H1 (cell line): ENCODE measurements around the gene EXOSC1. TPM values are rescaled to one million over a fixed set of nuclear protein-coding genes. Genes with fewer than 3 reads are reported as not detected.

ENCODE experiments used
- CEBPB ChIP-seq: IDR thresholded peaks from 2 replicates; pipeline ENCODE4 v1.6.1; 2012; ENCODE audit warnings: low read depth, low read length
- CHD1 ChIP-seq: IDR thresholded peaks from 2 replicates; pipeline ENCODE4 v1.6.1; 2012; ENCODE audit warnings: low read depth, low read length, improper control_type of control experiment
- GABPA ChIP-seq: IDR thresholded peaks from 2 replicates; pipeline ENCODE4 v1.6.1; 2011; ENCODE audit warnings: mild to moderate bottlenecking, low read length, moderate library complexity, borderline replicate concordance; ENCODE audit not compliant: insufficient read depth
- HDAC2 ChIP-seq, 2 experiments: fragments of 300-600 bp in 1 of 2; sonication (generic) in 1 of 2; IDR thresholded peaks; 2 replicates each; pipeline ENCODE4 v1.6.1; 2011 to 2012; ENCODE audit warnings: low read depth in 2 of 2, low read length in 2 of 2, mild to moderate bottlenecking in 2 of 2, moderate library complexity in 2 of 2, borderline replicate concordance in 1 of 2, inconsistent platforms in 1 of 2
- JUN ChIP-seq: IDR thresholded peaks from 2 replicates; pipeline ENCODE4 v1.6.1; 2011; ENCODE audit warnings: low read depth, mild to moderate bottlenecking, improper control_type of control experiment, low read length
- PHF8 ChIP-seq: fragments of 200-600 bp; sonication (generic); conservative IDR thresholded peaks from 2 replicates; pipeline ENCODE4 v1.7.1; 2012; ENCODE audit warnings: low read depth, mild to moderate bottlenecking, inconsistent platforms, low read length, moderate library complexity
- SIN3A ChIP-seq, 2 experiments: IDR thresholded peaks in 1 of 2; conservative IDR thresholded peaks in 1 of 2; 2 replicates each; pipeline ENCODE4 v1.6.1; 2011 to 2012; ENCODE audit warnings: low read length in 2 of 2, improper control_type of control experiment in 1 of 2, low read depth in 1 of 2, mild to moderate bottlenecking in 1 of 2
- SIRT6 ChIP-seq: IDR thresholded peaks from one replicate; pipeline ENCODE4 v1.7.1; 2012; ENCODE audit warnings: low read length, inconsistent platforms
- SP4 ChIP-seq: IDR thresholded peaks from 2 replicates; pipeline ENCODE4 v1.6.1; 2012; ENCODE audit warnings: low read length, inconsistent platforms
- TCF12 ChIP-seq: IDR thresholded peaks from 2 replicates; pipeline ENCODE4 v1.6.1; 2011; ENCODE audit warnings: low read depth, mild to moderate bottlenecking, low read length
- polyA plus RNA-seq, 7 experiments: library from polyadenylated mRNA; depleted of rRNA in 3 of 7; stranded (reverse) in 5 of 7; unstranded in 2 of 7; fragments of >200 nt in 5 of 7; fragments of 200-250 nt in 2 of 7; gene quantifications; 1 replicate in 5 of 7; 2 replicates in 1 of 7; 4 replicates in 1 of 7; pipeline versions ENCODE4 v1.2.1 to v1.2.3, GENCODE V29; 2011 to 2013; ENCODE audit warnings: missing spikeins in 2 of 7, mixed read lengths in 2 of 7
- total RNA-seq: library from RNA; stranded (reverse); fragmentation: NEBNext Ultra II Directional; extraction: Animal tissue kit (Norgen Biotek cat#: 25700); gene quantifications from 2 replicates; pipeline ENCODE4 v1.2.1, GENCODE V29; 2021
- TF ChIP-seq, protein P1 (sequence below): fragments of 300-600 bp; sonication (generic); IDR thresholded peaks from 2 replicates; pipeline ENCODE4 v1.7.1; 2012; ENCODE audit warnings: low read length, moderate library complexity, mild to moderate bottlenecking, inconsistent platforms; ENCODE audit not compliant: insufficient replicate concordance

EXOSC1 gene
- total and polyA plus RNA-seq, 2 of the 8 experiments (the other 6 are each of a cell fraction or from before 2014, with no cell fraction given) = 52.1 to 68.1 TPM

DNA sequence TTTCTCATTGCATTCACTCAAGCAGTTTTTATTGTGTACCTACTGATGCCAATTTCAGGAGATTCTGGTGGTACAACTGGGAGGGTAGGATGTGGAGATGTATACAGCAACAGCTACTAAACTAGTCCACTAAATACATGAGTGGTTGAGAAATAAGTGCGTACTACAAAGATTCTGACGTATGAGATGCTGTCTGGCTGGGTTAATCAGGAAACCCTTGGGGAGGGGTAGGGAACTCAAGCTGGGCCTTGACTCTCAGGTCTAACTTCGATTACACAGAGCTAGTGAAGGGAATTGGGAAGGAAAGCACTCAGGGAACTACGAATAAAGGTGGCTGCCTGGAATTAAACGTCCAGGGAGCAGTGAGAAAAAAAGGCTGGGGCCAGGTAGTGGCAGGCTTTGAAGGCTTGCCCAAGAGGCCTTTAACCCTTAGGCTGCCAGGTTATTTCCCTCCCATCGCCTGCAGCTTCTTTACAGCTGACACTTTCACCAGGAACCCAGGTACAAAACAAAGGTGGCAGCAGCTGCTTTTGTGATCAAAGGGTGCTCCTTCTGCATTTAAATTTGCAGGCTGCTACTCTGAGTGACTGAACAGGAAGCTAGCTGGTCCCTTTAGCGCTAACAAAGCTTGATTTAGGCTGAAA, 49.2 kb upstream of the EXOSC1 start (continued):
- TF ChIP-seq, protein P1, sequence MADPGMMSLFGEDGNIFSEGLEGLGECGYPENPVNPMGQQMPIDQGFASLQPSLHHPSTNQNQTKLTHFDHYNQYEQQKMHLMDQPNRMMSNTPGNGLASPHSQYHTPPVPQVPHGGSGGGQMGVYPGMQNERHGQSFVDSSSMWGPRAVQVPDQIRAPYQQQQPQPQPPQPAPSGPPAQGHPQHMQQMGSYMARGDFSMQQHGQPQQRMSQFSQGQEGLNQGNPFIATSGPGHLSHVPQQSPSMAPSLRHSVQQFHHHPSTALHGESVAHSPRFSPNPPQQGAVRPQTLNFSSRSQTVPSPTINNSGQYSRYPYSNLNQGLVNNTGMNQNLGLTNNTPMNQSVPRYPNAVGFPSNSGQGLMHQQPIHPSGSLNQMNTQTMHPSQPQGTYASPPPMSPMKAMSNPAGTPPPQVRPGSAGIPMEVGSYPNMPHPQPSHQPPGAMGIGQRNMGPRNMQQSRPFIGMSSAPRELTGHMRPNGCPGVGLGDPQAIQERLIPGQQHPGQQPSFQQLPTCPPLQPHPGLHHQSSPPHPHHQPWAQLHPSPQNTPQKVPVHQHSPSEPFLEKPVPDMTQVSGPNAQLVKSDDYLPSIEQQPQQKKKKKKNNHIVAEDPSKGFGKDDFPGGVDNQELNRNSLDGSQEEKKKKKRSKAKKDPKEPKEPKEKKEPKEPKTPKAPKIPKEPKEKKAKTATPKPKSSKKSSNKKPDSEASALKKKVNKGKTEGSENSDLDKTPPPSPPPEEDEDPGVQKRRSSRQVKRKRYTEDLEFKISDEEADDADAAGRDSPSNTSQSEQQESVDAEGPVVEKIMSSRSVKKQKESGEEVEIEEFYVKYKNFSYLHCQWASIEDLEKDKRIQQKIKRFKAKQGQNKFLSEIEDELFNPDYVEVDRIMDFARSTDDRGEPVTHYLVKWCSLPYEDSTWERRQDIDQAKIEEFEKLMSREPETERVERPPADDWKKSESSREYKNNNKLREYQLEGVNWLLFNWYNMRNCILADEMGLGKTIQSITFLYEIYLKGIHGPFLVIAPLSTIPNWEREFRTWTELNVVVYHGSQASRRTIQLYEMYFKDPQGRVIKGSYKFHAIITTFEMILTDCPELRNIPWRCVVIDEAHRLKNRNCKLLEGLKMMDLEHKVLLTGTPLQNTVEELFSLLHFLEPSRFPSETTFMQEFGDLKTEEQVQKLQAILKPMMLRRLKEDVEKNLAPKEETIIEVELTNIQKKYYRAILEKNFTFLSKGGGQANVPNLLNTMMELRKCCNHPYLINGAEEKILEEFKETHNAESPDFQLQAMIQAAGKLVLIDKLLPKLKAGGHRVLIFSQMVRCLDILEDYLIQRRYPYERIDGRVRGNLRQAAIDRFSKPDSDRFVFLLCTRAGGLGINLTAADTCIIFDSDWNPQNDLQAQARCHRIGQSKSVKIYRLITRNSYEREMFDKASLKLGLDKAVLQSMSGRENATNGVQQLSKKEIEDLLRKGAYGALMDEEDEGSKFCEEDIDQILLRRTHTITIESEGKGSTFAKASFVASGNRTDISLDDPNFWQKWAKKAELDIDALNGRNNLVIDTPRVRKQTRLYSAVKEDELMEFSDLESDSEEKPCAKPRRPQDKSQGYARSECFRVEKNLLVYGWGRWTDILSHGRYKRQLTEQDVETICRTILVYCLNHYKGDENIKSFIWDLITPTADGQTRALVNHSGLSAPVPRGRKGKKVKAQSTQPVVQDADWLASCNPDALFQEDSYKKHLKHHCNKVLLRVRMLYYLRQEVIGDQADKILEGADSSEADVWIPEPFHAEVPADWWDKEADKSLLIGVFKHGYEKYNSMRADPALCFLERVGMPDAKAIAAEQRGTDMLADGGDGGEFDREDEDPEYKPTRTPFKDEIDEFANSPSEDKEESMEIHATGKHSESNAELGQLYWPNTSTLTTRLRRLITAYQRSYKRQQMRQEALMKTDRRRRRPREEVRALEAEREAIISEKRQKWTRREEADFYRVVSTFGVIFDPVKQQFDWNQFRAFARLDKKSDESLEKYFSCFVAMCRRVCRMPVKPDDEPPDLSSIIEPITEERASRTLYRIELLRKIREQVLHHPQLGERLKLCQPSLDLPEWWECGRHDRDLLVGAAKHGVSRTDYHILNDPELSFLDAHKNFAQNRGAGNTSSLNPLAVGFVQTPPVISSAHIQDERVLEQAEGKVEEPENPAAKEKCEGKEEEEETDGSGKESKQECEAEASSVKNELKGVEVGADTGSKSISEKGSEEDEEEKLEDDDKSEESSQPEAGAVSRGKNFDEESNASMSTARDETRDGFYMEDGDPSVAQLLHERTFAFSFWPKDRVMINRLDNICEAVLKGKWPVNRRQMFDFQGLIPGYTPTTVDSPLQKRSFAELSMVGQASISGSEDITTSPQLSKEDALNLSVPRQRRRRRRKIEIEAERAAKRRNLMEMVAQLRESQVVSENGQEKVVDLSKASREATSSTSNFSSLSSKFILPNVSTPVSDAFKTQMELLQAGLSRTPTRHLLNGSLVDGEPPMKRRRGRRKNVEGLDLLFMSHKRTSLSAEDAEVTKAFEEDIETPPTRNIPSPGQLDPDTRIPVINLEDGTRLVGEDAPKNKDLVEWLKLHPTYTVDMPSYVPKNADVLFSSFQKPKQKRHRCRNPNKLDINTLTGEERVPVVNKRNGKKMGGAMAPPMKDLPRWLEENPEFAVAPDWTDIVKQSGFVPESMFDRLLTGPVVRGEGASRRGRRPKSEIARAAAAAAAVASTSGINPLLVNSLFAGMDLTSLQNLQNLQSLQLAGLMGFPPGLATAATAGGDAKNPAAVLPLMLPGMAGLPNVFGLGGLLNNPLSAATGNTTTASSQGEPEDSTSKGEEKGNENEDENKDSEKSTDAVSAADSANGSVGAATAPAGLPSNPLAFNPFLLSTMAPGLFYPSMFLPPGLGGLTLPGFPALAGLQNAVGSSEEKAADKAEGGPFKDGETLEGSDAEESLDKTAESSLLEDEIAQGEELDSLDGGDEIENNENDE = no peak
- peak; percentile 86 to 95 for TF ChIP-seq SIN3A (conservative IDR thresholded peaks at IDR 0.05 in 1 of 2, IDR thresholded peaks at IDR 0.05 in 1 of 2; ENCODE audit: low read depth in 1 of 2, low read length in 2 of 2)
- TF ChIP-seq CEBPB = peak; percentile 68
- no peak for TF ChIP-seq GABPA
- TF ChIP-seq SIRT6 = no peak
- no peak for TF ChIP-seq CHD1
- TF ChIP-seq HDAC2 (IDR thresholded peaks at IDR 0.05; ENCODE audit: borderline replicate concordance in 1 of 2, low read depth in 2 of 2, low read length in 2 of 2) = no peak
- 0 out of 2 replicates have a peak, but pooled peaks have one; percentile 23 for TF ChIP-seq TCF12
- TF ChIP-seq SP4 = no peak
- TF ChIP-seq JUN = no peak
- no peak for TF ChIP-seq PHF8
